Upper lobe of left lung (tissue), 4 donors: ENCODE results near the gene TMEM169.

ENCODE experiments used
- POLR2A ChIP-seq, 4 donors: fragments of 450-650 bp; IDR thresholded peaks; one replicate each; pipeline ENCODE4 v1.5.1; 2016 to 2017; ENCODE audit warnings: antibody characterized with exemption in 4 of 4, mild to moderate bottlenecking in 2 of 4
- POLR2AphosphoS5 ChIP-seq, 2 donors: sonication (generic); formaldehyde crosslinking; IDR thresholded peaks; one replicate each; pipeline ENCODE4 v1.5.1; 2017; ENCODE audit warnings: antibody characterized with exemption in 2 of 2
- TF ChIP-seq, protein P1 (sequence below), 6 experiments: fragments of 450-650 bp in 4 of 6; fragments of 200-600 bp in 2 of 6; sonication (generic) in 2 of 6; IDR thresholded peaks; one replicate each; pipeline ENCODE4 v1.5.1; 2016 to 2019; ENCODE audit warnings: antibody characterized with exemption in 6 of 6

DNA sequence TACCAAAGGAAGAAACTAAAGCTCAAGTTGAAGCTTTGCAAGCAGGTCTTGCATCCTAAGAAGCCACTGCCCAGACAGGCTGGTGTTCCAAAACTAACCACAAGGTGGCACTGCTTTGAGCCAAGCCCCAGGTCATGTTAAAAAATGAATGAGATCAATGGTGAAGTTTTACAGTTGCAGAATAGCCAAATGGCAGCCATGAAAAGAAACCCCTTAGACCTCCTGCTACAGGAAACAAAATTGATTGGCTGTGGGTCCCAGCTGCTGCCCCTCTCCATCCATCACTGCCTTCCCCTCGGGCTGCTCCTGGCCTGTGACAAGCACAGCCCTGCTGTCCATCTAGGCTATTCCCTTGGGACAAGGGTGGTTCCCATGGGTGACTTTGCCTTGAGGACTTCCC is 47.7 kb upstream of the TMEM169 start:
- TF ChIP-seq POLR2AphosphoS5 (IDR thresholded peaks at IDR 0.05), result no peak
- TF ChIP-seq, protein P1, sequence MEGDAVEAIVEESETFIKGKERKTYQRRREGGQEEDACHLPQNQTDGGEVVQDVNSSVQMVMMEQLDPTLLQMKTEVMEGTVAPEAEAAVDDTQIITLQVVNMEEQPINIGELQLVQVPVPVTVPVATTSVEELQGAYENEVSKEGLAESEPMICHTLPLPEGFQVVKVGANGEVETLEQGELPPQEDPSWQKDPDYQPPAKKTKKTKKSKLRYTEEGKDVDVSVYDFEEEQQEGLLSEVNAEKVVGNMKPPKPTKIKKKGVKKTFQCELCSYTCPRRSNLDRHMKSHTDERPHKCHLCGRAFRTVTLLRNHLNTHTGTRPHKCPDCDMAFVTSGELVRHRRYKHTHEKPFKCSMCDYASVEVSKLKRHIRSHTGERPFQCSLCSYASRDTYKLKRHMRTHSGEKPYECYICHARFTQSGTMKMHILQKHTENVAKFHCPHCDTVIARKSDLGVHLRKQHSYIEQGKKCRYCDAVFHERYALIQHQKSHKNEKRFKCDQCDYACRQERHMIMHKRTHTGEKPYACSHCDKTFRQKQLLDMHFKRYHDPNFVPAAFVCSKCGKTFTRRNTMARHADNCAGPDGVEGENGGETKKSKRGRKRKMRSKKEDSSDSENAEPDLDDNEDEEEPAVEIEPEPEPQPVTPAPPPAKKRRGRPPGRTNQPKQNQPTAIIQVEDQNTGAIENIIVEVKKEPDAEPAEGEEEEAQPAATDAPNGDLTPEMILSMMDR (IDR thresholded peaks at IDR 0.05), result peak; percentile 66 to 90 (median 81)
- no peak for TF ChIP-seq POLR2A (IDR thresholded peaks at IDR 0.05)
